ENCODE data around the gene VEGFC. TPM values are rescaled to one million over a fixed set of nuclear protein-coding genes. Genes with fewer than 3 reads are reported as not detected.

VEGFC gene
- polyA plus RNA-seq, 1 of the 3 experiments (the other 2 are of a cell fraction): 81.9 TPM

DNA sequence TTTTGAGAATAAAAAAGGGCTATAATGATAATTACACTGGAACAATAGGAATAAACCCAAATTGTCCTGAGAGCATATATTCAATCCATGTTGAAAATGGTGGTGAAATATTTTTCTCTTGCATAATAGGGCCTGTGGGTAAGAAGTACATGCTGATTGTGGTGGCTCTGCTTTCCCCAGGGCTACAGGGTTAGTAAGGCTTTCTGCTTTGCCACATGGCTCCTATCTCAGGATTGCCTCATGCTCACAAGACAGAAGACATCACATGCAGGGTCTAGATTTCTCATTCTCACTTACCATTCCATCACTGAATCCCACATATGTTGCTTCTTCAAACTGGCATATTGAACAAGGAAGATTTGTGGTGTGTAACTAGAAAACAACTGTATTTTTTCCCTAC, 12.4 kb upstream of the VEGFC start:
- no peak overlapping the region for H3K9ac ChIP-seq
- no peak for DNase-seq
- CTCF ChIA-PET: no interaction called here

DNA sequence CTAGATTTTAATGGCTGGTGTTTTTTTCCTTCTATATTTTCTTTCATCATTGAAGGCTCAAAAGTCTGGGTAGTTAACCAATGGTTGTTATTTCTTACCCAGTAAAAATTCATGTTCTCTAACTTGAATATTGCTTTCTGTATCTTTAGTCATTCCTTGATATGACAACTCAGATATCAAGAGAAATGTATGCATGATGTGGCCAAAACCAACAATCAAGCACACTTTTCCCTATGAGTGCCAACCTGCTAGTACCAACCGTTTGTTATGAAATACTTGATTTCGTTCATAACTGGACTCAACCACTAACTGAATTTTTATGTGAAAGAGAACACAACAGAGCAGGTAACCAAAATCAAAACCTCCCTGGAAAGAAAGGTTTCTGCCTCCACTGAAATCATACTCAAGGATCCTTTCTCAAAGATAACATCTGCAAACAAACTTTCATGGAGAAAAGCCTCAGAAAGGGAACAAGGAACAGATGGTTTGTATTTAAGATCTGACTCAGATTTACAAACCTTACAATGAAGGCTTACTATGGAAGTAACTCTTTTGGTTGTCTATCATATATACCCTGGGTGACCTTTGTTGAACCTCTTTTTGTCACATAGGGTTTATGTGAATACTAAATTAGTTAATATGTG, 8.3 kb upstream of the VEGFC start:
- Histone ChIP-seq H3K9me3 (no peaks in the 10 kb centered on the region; the same call in 1 of the 2 replicates), H3K4me3 (ENCODE audit: low read depth in 2 of 2, low read length in 1 of 2) (no peak overlapping the region), H3K9me2 (no peaks in the 10 kb centered on the region), H4K20me1 (ENCODE audit: insufficient read depth) (no peaks in the 10 kb centered on the region), H3K4me1 (ENCODE audit: control insufficient read depth in 1 of 2, insufficient read depth in 2 of 2, low read depth in 1 of 2, low read length in 1 of 2) (no peaks in the 10 kb centered on the region), H3K36me3 (replicated peaks in 1 of 2; ENCODE audit: control insufficient read depth in 1 of 2, insufficient read depth in 2 of 2, low read length in 1 of 2) (peaks cover 0 to 3% of the 10 kb centered on the region in 2 experiments), H3K9ac (no peak overlapping the region; the same call in 1 of the 2 replicates), H3F3A (replicated peaks; ENCODE audit: insufficient read depth) (peaks cover 19% of the 10 kb centered on the region), H3K27ac (ENCODE audit: low read depth in 2 of 2, low read length in 1 of 2) (peak overlapping the region; percentile 53 to 83; a peak in 3 of 4 replicates), H3K79me2 (ENCODE audit: insufficient read depth) (no peaks in the 10 kb centered on the region), H2AFZ (ENCODE audit: low read depth) (no peak overlapping the region), H3K27me3 (ENCODE audit: insufficient read depth) (no peaks in the 10 kb centered on the region), H3K4me2 (no peak overlapping the region; the same call in 1 of the 2 replicates)
- WGBS (ENCODE audit: low lambda C conversion rate): 0% methylated on average over 2 of the region's 2 CpGs
- DNase-seq: no peak
- ChIA-PET CTCF (no interaction called here), POLR2A (no interaction called here)
- TF ChIP-seq NFIC (IDR thresholded peaks at IDR 0.05; ENCODE audit: borderline replicate concordance): peak; percentile 80
- no peak for TF ChIP-seq RAD21 (IDR thresholded peaks at IDR 0.05; ENCODE audit: low read length)
- TF ChIP-seq RFX5 (IDR thresholded peaks at IDR 0.05; ENCODE audit: low read length): no peak
- TF ChIP-seq JUND (IDR thresholded peaks at IDR 0.05): peak; percentile 75
- no peak for TF ChIP-seq GATA2 (CRISPR knock-in tag; IDR thresholded peaks at IDR 0.05)
- no peak for TF ChIP-seq YY1 (IDR thresholded peaks at IDR 0.05; ENCODE audit: low read depth)
- no peak for TF ChIP-seq REST (IDR thresholded peaks at IDR 0.05; ENCODE audit: low read depth, low read length)
- TF ChIP-seq PBX3 (IDR thresholded peaks at IDR 0.05): peak; percentile 77
- peak; percentile 82 for TF ChIP-seq RXRA (IDR thresholded peaks at IDR 0.05; ENCODE audit: borderline replicate concordance, low read depth)
- peak; percentile 51; the same call in 1 of the 2 replicates for TF ChIP-seq MEF2A (IDR thresholded peaks at IDR 0.05; ENCODE audit: borderline replicate concordance, low read depth)
- TF ChIP-seq TAF1 (IDR thresholded peaks at IDR 0.05; ENCODE audit: borderline replicate concordance, low read depth, low read length): no peak
- TF ChIP-seq FOXJ3 (CRISPR knock-in tag; IDR thresholded peaks at IDR 0.05): no peak
- no peak for TF ChIP-seq EZH2phosphoT487 (IDR thresholded peaks at IDR 0.05; ENCODE audit: borderline replicate concordance, low read depth)
- no peak for TF ChIP-seq NRF1 (IDR thresholded peaks at IDR 0.05; ENCODE audit: low read depth, low read length)
- no peak for TF ChIP-seq SIN3A (IDR thresholded peaks at IDR 0.05; ENCODE audit: borderline replicate concordance, low read depth, low read length)
- TF ChIP-seq TCF12 (IDR thresholded peaks at IDR 0.05): peak; percentile 99
- peak; percentile 77; the same call in 1 of the 2 replicates for TF ChIP-seq FOXM1 (IDR thresholded peaks at IDR 0.05; ENCODE audit: low read depth)
- TF ChIP-seq, protein P1, sequence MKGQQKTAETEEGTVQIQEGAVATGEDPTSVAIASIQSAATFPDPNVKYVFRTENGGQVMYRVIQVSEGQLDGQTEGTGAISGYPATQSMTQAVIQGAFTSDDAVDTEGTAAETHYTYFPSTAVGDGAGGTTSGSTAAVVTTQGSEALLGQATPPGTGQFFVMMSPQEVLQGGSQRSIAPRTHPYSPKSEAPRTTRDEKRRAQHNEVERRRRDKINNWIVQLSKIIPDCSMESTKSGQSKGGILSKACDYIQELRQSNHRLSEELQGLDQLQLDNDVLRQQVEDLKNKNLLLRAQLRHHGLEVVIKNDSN (IDR thresholded peaks at IDR 0.05; ENCODE audit: borderline replicate concordance, low read depth): no peak
- TF ChIP-seq FOSL2 (IDR thresholded peaks at IDR 0.05; ENCODE audit: borderline replicate concordance, low read depth): peak; percentile 70

More for the DNA sequence above, 12.4 kb upstream of the VEGFC start:
- Histone ChIP-seq H3K4me3 (ENCODE audit: low read depth in 2 of 2, low read length in 1 of 2) (no peak overlapping the region), H3K4me2 (no peak overlapping the region), H3K4me1 (ENCODE audit: control insufficient read depth in 1 of 2, insufficient read depth in 2 of 2, low read depth in 1 of 2, low read length in 1 of 2) (no peaks in the 10 kb centered on the region), H3K27me3 (ENCODE audit: insufficient read depth) (no peaks in the 10 kb centered on the region), H3K27ac (ENCODE audit: low read depth in 2 of 2, low read length in 1 of 2) (no peak overlapping the region), H2AFZ (ENCODE audit: low read depth) (no peak overlapping the region), H3K79me2 (ENCODE audit: insufficient read depth) (no peaks in the 10 kb centered on the region), H3K36me3 (replicated peaks in 1 of 2; ENCODE audit: control insufficient read depth in 1 of 2, insufficient read depth in 2 of 2, low read length in 1 of 2) (peaks cover 0 to 3% of the 10 kb centered on the region in 2 experiments), H4K20me1 (ENCODE audit: insufficient read depth) (no peaks in the 10 kb centered on the region), H3K9me3 (no peaks in the 10 kb centered on the region; the same call in 1 of the 2 replicates), H3K9me2 (no peaks in the 10 kb centered on the region), H3F3A (replicated peaks; ENCODE audit: insufficient read depth) (peaks cover 20% of the 10 kb centered on the region)
- POLR2A ChIA-PET: no interaction called here
- TF ChIP-seq IRF3 (IDR thresholded peaks at IDR 0.05; ENCODE audit: low read depth, low read length) (no peak), RXRA (IDR thresholded peaks at IDR 0.05; ENCODE audit: borderline replicate concordance, low read depth) (no peak)

Data from SK-N-SH (cell line).